Peyer's patch (tissue), 4 donors: ENCODE measurements around the gene APOM. TPM values are rescaled to one million over a fixed set of nuclear protein-coding genes. Genes with fewer than 3 reads are reported as not detected.

Source experiments
- DNase-seq, 3 donors: peaks; one replicate each; pipeline ENCODE4 v3.0.0-alpha.2; 2017 to 2019
- H3K27ac ChIP-seq, 4 donors: fragments of 200-600 bp; sonication (generic); one replicate each; pipeline ENCODE4 v1.5.1; 2016 to 2019
- H3K27me3 ChIP-seq, 2 donors: fragments of 200-600 bp; sonication (generic); one replicate each; pipeline ENCODE4 v1.5.1; 2019
- H3K36me3 ChIP-seq, 3 donors: fragments of 200-600 bp; sonication (generic); one replicate each; pipeline ENCODE4 v1.5.1; 2016 to 2019
- H3K4me1 ChIP-seq, 4 donors: fragments of 200-600 bp; sonication (generic); one replicate each; pipeline ENCODE4 v1.5.1; 2016 to 2019
- H3K4me3 ChIP-seq, 4 donors: fragments of 200-600 bp; sonication (generic); 1 replicate in 3 of 4; 2 replicates in 1 of 4; pipeline ENCODE4 v1.5.1; 2016 to 2019; ENCODE audit warnings: mild to moderate bottlenecking in 1 of 4
- H3K9me3 ChIP-seq, 4 donors: fragments of 200-600 bp; sonication (generic); one replicate each; pipeline ENCODE4 v1.5.1; 2016 to 2019; ENCODE audit warnings: mild to moderate bottlenecking in 1 of 4
- CTCF ChIP-seq, 6 experiments: fragments of 450-650 bp in 4 of 6; fragments of 200-600 bp in 2 of 6; sonication (generic) in 1 of 6; IDR thresholded peaks; one replicate each; pipeline ENCODE4 v1.5.1; 2017 to 2019; ENCODE audit warnings: antibody characterized with exemption in 6 of 6, mild to moderate bottlenecking in 3 of 6, moderate library complexity in 1 of 6
- POLR2A ChIP-seq, 2 donors: fragments of 450-650 bp; IDR thresholded peaks; one replicate each; pipeline ENCODE4 v1.5.1; 2017; ENCODE audit warnings: antibody characterized with exemption in 2 of 2, mild to moderate bottlenecking in 2 of 2, moderate library complexity in 2 of 2
- total RNA-seq, 4 donors: library from RNA; depleted of rRNA; stranded (reverse); fragments of >200 nt; gene quantifications; one replicate each; pipeline ENCODE4 v1.1.0, GENCODE V29; 2016

APOM gene
- total RNA-seq, 4 donors from 2014 or later, result 10.0 to 34.9 (median 10.9) TPM; not detected in 1

- no peak for TF ChIP-seq POLR2A (IDR thresholded peaks at IDR 0.05)
- TF ChIP-seq CTCF (IDR thresholded peaks at IDR 0.05), result no peak
- H3K27me3 ChIP-seq, result no peaks in the 10 kb centered on the region
- H3K27ac ChIP-seq, result no peak overlapping the region
- no peaks in the 10 kb centered on the region for H3K9me3 ChIP-seq
- H3K36me3 ChIP-seq, result peaks cover 0 to 100% (median 0%) of the 10 kb centered on the region in 3 donors
- no peaks in the 10 kb centered on the region for H3K4me1 ChIP-seq
- no peak overlapping the region for H3K4me3 ChIP-seq
- DNase-seq, result no peak
These were observed 26.7 kb upstream of the APOM start for GRCh38 chr6:31629014-31629413.

- Histone ChIP-seq H3K4me3 (no peak overlapping the region), H3K27me3 (no peaks in the 10 kb centered on the region), H3K9me3 (no peaks in the 10 kb centered on the region), H3K4me1 (no peaks in the 10 kb centered on the region), H3K36me3 (peaks cover 0 to 99% (median 0%) of the 10 kb centered on the region in 3 donors), H3K27ac (no peak overlapping the region)
- TF ChIP-seq CTCF (IDR thresholded peaks at IDR 0.05) (no peak), POLR2A (IDR thresholded peaks at IDR 0.05) (no peak)
- DNase-seq, result no peak
These were observed 25.3 kb upstream of the APOM start for GRCh38 chr6:31630177-31630934.

DNA sequence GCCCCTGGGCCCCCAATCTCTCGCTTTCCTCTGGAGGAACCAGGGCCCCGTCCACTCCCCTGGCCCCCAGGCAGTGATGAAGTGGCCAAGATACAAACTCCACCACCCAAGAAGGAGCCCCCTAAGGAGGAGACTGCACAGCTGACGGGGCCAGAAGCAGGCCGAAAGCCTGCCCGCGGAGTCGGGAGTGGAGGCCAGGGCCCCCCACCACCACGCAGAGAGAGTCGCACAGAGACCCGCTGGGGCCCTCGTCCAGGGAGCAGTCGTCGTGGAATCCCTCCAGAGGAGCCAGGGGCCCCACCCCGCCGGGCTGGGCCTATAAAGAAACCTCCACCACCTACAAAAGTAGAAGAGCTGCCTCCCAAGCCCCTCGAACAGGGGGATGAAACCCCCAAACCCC, 24.5 kb upstream of the APOM start:
- no peaks in the 10 kb centered on the region for H3K27me3 ChIP-seq
- no peak for TF ChIP-seq POLR2A (IDR thresholded peaks at IDR 0.05)
- TF ChIP-seq CTCF (IDR thresholded peaks at IDR 0.05), result no peak
- H3K36me3 ChIP-seq, result peaks cover 0 to 99% (median 0%) of the 10 kb centered on the region in 3 donors
- H3K9me3 ChIP-seq, result no peaks in the 10 kb centered on the region
- no peak for DNase-seq
- H3K4me3 ChIP-seq, result no peak overlapping the region
- H3K4me1 ChIP-seq, result no peaks in the 10 kb centered on the region
- H3K27ac ChIP-seq, result no peak overlapping the region

DNA sequence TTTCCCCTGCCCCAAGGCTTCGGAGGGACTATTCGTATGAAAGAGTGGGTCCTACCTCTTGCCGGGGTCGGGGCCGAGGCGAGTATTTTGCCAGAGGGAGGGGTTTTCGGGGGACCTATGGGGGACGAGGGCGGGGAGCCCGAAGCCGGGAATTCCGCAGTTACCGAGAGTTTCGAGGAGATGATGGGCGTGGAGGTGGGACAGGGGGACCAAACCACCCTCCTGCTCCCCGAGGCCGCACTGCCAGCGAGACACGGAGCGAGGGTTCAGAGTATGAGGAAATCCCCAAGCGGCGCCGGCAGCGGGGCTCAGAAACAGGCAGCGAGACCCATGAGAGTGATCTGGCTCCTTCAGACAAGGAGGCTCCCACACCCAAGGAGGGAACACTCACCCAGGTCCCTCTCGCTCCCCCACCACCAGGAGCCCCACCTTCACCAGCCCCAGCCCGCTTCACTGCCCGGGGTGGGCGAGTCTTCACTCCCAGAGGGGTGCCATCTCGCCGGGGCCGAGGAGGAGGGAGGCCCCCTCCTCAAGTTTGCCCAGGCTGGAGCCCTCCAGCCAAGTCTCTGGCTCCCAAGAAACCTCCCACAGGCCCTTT, 23.9 kb upstream of the APOM start:
- H3K9me3 ChIP-seq, result no peaks in the 10 kb centered on the region
- peaks cover 0 to 99% (median 0%) of the 10 kb centered on the region in 3 donors for H3K36me3 ChIP-seq
- no peaks in the 10 kb centered on the region for H3K27me3 ChIP-seq
- H3K4me1 ChIP-seq, result no peaks in the 10 kb centered on the region
- no peak overlapping the region for H3K4me3 ChIP-seq
- H3K27ac ChIP-seq, result no peak overlapping the region
- DNase-seq, result no peak
- no peak for TF ChIP-seq CTCF (IDR thresholded peaks at IDR 0.05)
- TF ChIP-seq POLR2A (IDR thresholded peaks at IDR 0.05), result no peak

DNA sequence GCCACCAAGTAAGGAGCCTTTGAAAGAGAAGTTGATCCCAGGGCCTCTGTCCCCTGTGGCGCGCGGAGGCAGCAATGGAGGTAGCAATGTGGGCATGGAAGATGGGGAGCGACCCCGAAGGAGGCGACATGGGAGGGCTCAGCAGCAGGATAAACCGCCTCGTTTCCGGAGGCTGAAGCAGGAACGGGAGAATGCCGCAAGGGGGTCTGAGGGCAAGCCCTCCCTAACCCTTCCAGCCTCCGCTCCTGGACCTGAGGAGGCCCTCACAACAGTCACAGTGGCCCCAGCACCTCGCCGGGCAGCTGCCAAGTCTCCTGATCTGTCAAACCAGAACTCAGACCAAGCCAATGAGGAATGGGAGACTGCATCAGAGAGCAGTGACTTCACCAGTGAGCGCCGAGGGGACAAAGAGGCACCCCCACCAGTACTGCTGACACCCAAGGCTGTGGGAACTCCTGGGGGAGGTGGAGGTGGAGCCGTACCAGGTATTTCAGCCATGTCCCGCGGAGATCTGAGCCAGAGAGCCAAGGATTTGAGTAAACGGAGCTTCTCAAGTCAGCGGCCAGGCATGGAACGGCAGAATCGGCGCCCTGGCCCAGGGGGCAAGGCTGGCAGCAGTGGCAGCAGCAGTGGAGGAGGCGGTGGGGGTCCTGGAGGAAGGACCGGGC, 23.3 kb upstream of the APOM start:
- Histone ChIP-seq H3K9me3 (no peaks in the 10 kb centered on the region), H3K27ac (no peak overlapping the region), H3K4me3 (no peak overlapping the region), H3K27me3 (no peaks in the 10 kb centered on the region), H3K36me3 (peaks cover 0 to 99% (median 0%) of the 10 kb centered on the region in 3 donors), H3K4me1 (no peaks in the 10 kb centered on the region)
- DNase-seq, result no peak
- no peak for TF ChIP-seq CTCF (IDR thresholded peaks at IDR 0.05)
- TF ChIP-seq POLR2A (IDR thresholded peaks at IDR 0.05), result no peak
